DND-41 (cell line): ENCODE results near the gene PSMD4.

ENCODE experiments used
- EZH2 ChIP-seq: IDR thresholded peaks from 3 replicates; pipeline ENCODE4 v1.6.1; 2012; ENCODE audit warnings: borderline replicate concordance, low read depth, mild to moderate bottlenecking, moderate library complexity, low read length, inconsistent platforms; ENCODE audit not compliant: severe bottlenecking
- TF ChIP-seq, protein P1 (sequence below): IDR thresholded peaks from 2 replicates; pipeline ENCODE4 v1.5.1; 2012; ENCODE audit warnings: borderline replicate concordance, low read length, moderate library complexity, mild to moderate bottlenecking; ENCODE audit not compliant: poor library complexity, severe bottlenecking; ENCODE audit errors: extremely low read depth

DNA sequence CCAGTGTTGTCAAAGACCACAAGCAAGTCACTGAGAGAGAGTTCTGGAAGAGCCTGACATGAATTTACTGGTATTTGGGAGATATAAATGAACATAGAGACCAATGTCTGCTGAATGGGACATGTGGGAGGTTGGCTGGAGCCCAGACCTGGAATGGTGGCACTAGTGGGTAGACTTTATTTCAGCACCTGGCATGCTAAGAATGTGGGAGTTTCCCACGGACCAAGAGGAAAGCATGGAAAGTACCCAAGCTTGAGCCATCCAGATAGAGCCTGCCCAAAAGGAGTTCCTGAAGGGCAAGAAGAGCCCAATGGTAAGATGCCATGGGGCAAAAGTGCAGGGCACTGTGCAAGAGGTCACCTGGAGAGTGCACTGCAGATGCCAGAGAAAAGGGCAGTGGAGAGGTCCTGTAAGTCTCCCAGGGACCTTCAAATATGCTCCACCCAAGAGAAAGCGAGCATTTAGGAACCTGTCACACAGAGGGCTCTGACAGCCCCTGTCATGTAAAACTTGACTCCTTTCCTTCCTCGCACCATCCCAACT, 19.5 kb downstream of the PSMD4 start:
- TF ChIP-seq, protein P1, sequence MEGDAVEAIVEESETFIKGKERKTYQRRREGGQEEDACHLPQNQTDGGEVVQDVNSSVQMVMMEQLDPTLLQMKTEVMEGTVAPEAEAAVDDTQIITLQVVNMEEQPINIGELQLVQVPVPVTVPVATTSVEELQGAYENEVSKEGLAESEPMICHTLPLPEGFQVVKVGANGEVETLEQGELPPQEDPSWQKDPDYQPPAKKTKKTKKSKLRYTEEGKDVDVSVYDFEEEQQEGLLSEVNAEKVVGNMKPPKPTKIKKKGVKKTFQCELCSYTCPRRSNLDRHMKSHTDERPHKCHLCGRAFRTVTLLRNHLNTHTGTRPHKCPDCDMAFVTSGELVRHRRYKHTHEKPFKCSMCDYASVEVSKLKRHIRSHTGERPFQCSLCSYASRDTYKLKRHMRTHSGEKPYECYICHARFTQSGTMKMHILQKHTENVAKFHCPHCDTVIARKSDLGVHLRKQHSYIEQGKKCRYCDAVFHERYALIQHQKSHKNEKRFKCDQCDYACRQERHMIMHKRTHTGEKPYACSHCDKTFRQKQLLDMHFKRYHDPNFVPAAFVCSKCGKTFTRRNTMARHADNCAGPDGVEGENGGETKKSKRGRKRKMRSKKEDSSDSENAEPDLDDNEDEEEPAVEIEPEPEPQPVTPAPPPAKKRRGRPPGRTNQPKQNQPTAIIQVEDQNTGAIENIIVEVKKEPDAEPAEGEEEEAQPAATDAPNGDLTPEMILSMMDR, result no peak
- TF ChIP-seq EZH2, result no peak
